SK-N-SH treated with all-trans-retinoic acid at 6 μM for 48 hours (cell line): Measurements from ENCODE around the gene PLAU.

Source experiments
- ARNTL ChIP-seq: fragments of 450-650 bp; formaldehyde crosslinking; IDR thresholded peaks from 2 replicates; pipeline ENCODE4 v1.5.0; 2020; ENCODE audit warnings: low read depth, mild to moderate bottlenecking, moderate library complexity, borderline replicate concordance
- ISL1 ChIP-seq: fragments of 250-450 bp; sonication (Bioruptor Pico); IDR thresholded peaks from 2 replicates; pipeline ENCODE4 v2.1.2; 2022; ENCODE audit warnings: mild to moderate bottlenecking, moderate library complexity
- PATZ1 ChIP-seq: fragments of 250-450 bp; sonication (Bioruptor Pico); IDR thresholded peaks from 2 replicates; pipeline ENCODE4 v1.8.0; 2020; ENCODE audit warnings: mild to moderate bottlenecking, moderate library complexity, borderline replicate concordance
- POU6F1 ChIP-seq: fragments of 250-450 bp; sonication (Bioruptor Pico); IDR thresholded peaks from 2 replicates; pipeline ENCODE4 v1.8.0; 2021; ENCODE audit warnings: low read depth, mild to moderate bottlenecking, moderate library complexity, borderline replicate concordance
- RARB ChIP-seq: fragments of 250-450 bp; sonication (Bioruptor Pico); IDR thresholded peaks from 2 replicates; pipeline ENCODE4 v1.8.0; 2021; ENCODE audit warnings: mild to moderate bottlenecking, moderate library complexity
- SNAI2 ChIP-seq: fragments of 250-450 bp; sonication (Bioruptor Pico); IDR thresholded peaks from 2 replicates; pipeline ENCODE4 v1.5.0; 2020; ENCODE audit warnings: mild to moderate bottlenecking, moderate library complexity
- TOX ChIP-seq: fragments of 250-450 bp; sonication (Bioruptor Pico); IDR thresholded peaks from 2 replicates; pipeline ENCODE4 v1.8.0; 2021; ENCODE audit warnings: mild to moderate bottlenecking, moderate library complexity, borderline replicate concordance
- TSHZ2 ChIP-seq: fragments of 250-450 bp; sonication (Bioruptor Pico); IDR thresholded peaks from 2 replicates; pipeline ENCODE4 v1.5.0; 2020; ENCODE audit warnings: mild to moderate bottlenecking, moderate library complexity
- ZC3H10 ChIP-seq: fragments of 250-450 bp; sonication (Bioruptor Pico); IDR thresholded peaks from 2 replicates; pipeline ENCODE4 v1.5.1; 2021; ENCODE audit warnings: mild to moderate bottlenecking, moderate library complexity
- ZFP3 ChIP-seq: fragments of 250-450 bp; sonication (Bioruptor Pico); IDR thresholded peaks from 2 replicates; pipeline ENCODE4 v1.5.0; 2020; ENCODE audit warnings: mild to moderate bottlenecking, moderate library complexity
- ZFP30 ChIP-seq: fragments of 450-650 bp; formaldehyde crosslinking; IDR thresholded peaks from 2 replicates; pipeline ENCODE4 v1.5.0; 2022; ENCODE audit warnings: mild to moderate bottlenecking, moderate library complexity
- ZNF565 ChIP-seq: fragments of 450-650 bp; formaldehyde crosslinking; conservative IDR thresholded peaks from 2 replicates; pipeline ENCODE4 v1.5.0; 2020; ENCODE audit warnings: low read depth, mild to moderate bottlenecking, moderate library complexity
- ZNF70 ChIP-seq: fragments of 450-650 bp; formaldehyde crosslinking; IDR thresholded peaks from 2 replicates; pipeline ENCODE4 v1.5.0; 2020; ENCODE audit warnings: mild to moderate bottlenecking, moderate library complexity
- ZNF8 ChIP-seq: fragments of 450-650 bp; formaldehyde crosslinking; IDR thresholded peaks from 2 replicates; pipeline ENCODE4 v1.5.0; 2020; ENCODE audit warnings: mild to moderate bottlenecking, moderate library complexity

GRCh38 chr10:73878365-73878764, 32.6 kb upstream of the PLAU start:
- no peak for TF ChIP-seq ZNF8 (CRISPR knock-in tag)
- no peak for TF ChIP-seq ZNF70 (CRISPR knock-in tag)
- TF ChIP-seq ISL1 (CRISPR knock-in tag), result no peak
- TF ChIP-seq ZNF565 (CRISPR knock-in tag), result no peak
- no peak for TF ChIP-seq TSHZ2 (CRISPR knock-in tag)
- TF ChIP-seq ZC3H10, result no peak
- TF ChIP-seq PATZ1, result no peak
- TF ChIP-seq SNAI2 (CRISPR knock-in tag), result no peak
- TF ChIP-seq ZFP3 (CRISPR knock-in tag), result no peak
- TF ChIP-seq ARNTL (CRISPR knock-in tag), result no peak
- no peak for TF ChIP-seq RARB (CRISPR knock-in tag)
- TF ChIP-seq POU6F1 (CRISPR knock-in tag), result no peak
- TF ChIP-seq ZFP30, result no peak
- no peak for TF ChIP-seq TOX (CRISPR knock-in tag)
